Esophagus (tissue), 2 donors: Measurements from ENCODE around the gene ZNF562. TPM values are rescaled to one million over a fixed set of nuclear protein-coding genes. Genes with fewer than 3 reads are reported as not detected.
A peak's percentile ranks its signal among the peaks of the same experiment; 100 is the strongest.
"Not testable (repeated sequence)": the region's sequence is repeated elsewhere in the genome, so short reads cannot be mapped to it uniquely, and the experiment has no call there.

Experiments used
- H3K27ac ChIP-seq, 2 donors: one replicate each; pipeline ENCODE4 v1.5.1; 2013; ENCODE audit warnings: low read depth in 2 of 2, mild to moderate bottlenecking in 2 of 2, inconsistent platforms in 1 of 2, low read length in 1 of 2, moderate library complexity in 1 of 2
- H3K27me3 ChIP-seq, 2 donors: one replicate each; pipeline ENCODE4 v1.6.1; 2013; ENCODE audit warnings: low read length in 2 of 2, control low read depth in 1 of 2, mild to moderate bottlenecking in 1 of 2; ENCODE audit not compliant: insufficient read depth in 2 of 2, control insufficient read depth in 1 of 2
- H3K36me3 ChIP-seq, 2 donors: one replicate each; pipeline ENCODE4 v1.6.1; 2013; ENCODE audit warnings: low read length in 1 of 2; ENCODE audit not compliant: control insufficient read depth in 2 of 2, insufficient read depth in 2 of 2
- H3K4me1 ChIP-seq, 2 donors: one replicate each; pipeline ENCODE4 v1.6.1; 2013; ENCODE audit warnings: low read length in 1 of 2; ENCODE audit not compliant: control insufficient read depth in 2 of 2, insufficient read depth in 2 of 2
- H3K4me3 ChIP-seq, 2 donors: one replicate each; pipeline ENCODE4 v1.5.1; 2013; ENCODE audit warnings: low read length in 2 of 2, mild to moderate bottlenecking in 2 of 2, low read depth in 1 of 2, moderate library complexity in 1 of 2
- H3K9me3 ChIP-seq, 2 donors: one replicate each; pipeline ENCODE4 v1.6.1; 2013; ENCODE audit warnings: mild to moderate bottlenecking in 2 of 2, low read depth in 1 of 2, low read length in 1 of 2, moderate library complexity in 1 of 2; ENCODE audit not compliant: control insufficient read depth in 2 of 2, insufficient read depth in 1 of 2
- WGBS, 2 donors: extraction: QIAGEN DNeasy Blood & Tissue Kit; methylation state at CpG; one replicate each; pipeline ENCODE4 v1.1.7; 2013; 5-methylcytosine and 5-hydroxymethylcytosine counted together
- polyA plus RNA-seq, 2 donors: library from polyadenylated mRNA; stranded (reverse); fragments of 200-250 nt; gene quantifications; one replicate each; pipeline ENCODE4 v1.2.3, GENCODE V29; 2013
- donor health status: healthy with polysubstance abuse.
- donor health status: Bipolar disorder and iron deficiency.

Gene ZNF562
- polyA plus RNA-seq, 2 donors = 11.2 to 14.2 TPM

- not testable (repeated sequence) for H3K27ac ChIP-seq, H3K27me3 ChIP-seq, H3K4me3 ChIP-seq, H3K36me3 ChIP-seq, H3K4me1 ChIP-seq, H3K9me3 ChIP-seq
- WGBS, 2 donors = 72 to 80% methylated on average over 4 of the region's 4 CpGs
Observed at GRCh38 chr19:9690301-9690700, 15.4 kb upstream of the ZNF562 start.

GRCh38 chr19:9679996-9680395, 5.1 kb upstream of the ZNF562 start:
- not testable (repeated sequence) for H3K4me3 ChIP-seq, H3K9me3 ChIP-seq, H3K27me3 ChIP-seq, H3K27ac ChIP-seq, H3K36me3 ChIP-seq, H3K4me1 ChIP-seq
- 93 to 94% methylated on average over 23 to 30 of the region's 30 CpGs for WGBS, 2 donors

- 54 to 55% methylated on average over 20 of the region's 20 CpGs for WGBS, 2 donors
- not testable (repeated sequence) for H3K4me1 ChIP-seq, H3K27me3 ChIP-seq, H3K36me3 ChIP-seq
- Histone ChIP-seq H3K9me3 (peaks cover 0 to 10% of the 10 kb centered on the region in 2 donors), H3K27ac (peak overlapping the region; percentile 95 to 100), H3K4me3 (peak overlapping the region; percentile 71 to 79)
Observed at GRCh38 chr19:9675358-9675901, 530 bp upstream of the ZNF562 start.

- H3K27ac ChIP-seq = peak overlapping the region; percentile 95 to 100
- H3K4me3 ChIP-seq = peak overlapping the region; percentile 71 to 79
- WGBS, 2 donors = 23 to 26% methylated on average over 13 of the region's 13 CpGs
- H3K9me3 ChIP-seq = peaks cover 0 to 10% of the 10 kb centered on the region in 2 donors
- H3K27me3 ChIP-seq = no peaks in the 10 kb centered on the region
- no peaks in the 10 kb centered on the region for H3K4me1 ChIP-seq
- peaks cover 8% of the 10 kb centered on the region in 2 donors for H3K36me3 ChIP-seq
Observed at GRCh38 chr19:9673912-9674662, 813 bp downstream of the ZNF562 start.

GRCh38 chr19:9672893-9673292, 2.0 kb downstream of the ZNF562 start:
- Histone ChIP-seq H3K4me3 (peak overlapping the region in 1 of 2 donors; percentile 23), H3K9me3 (peaks cover 0 to 10% of the 10 kb centered on the region in 2 donors), H3K36me3 (peaks cover 8% of the 10 kb centered on the region in 2 donors), H3K27ac (peak overlapping the region; percentile 36 to 73), H3K27me3 (no peaks in the 10 kb centered on the region), H3K4me1 (no peaks in the 10 kb centered on the region)
- 91 to 94% methylated on average over 4 of the region's 4 CpGs for WGBS, 2 donors

GRCh38 chr19:9671655-9672054, 3.2 kb downstream of the ZNF562 start:
- H3K4me3 ChIP-seq = peak overlapping the region in 1 of 2 donors; percentile 1
- H3K36me3 ChIP-seq = peaks cover 8% of the 10 kb centered on the region in 2 donors
- H3K4me1 ChIP-seq = no peaks in the 10 kb centered on the region
- no peak overlapping the region for H3K27ac ChIP-seq
- WGBS, 2 donors = 94 to 96% methylated on average over 3 of the region's 3 CpGs
- peaks cover 0 to 10% of the 10 kb centered on the region in 2 donors for H3K9me3 ChIP-seq
- no peaks in the 10 kb centered on the region for H3K27me3 ChIP-seq

- peaks cover 8 to 10% of the 10 kb centered on the region in 2 donors for H3K36me3 ChIP-seq
- H3K27ac ChIP-seq = no peak overlapping the region
- 97% methylated on average over 2 of the region's 2 CpGs for WGBS, 2 donors
- no peaks in the 10 kb centered on the region for H3K27me3 ChIP-seq
- no peak overlapping the region for H3K4me3 ChIP-seq
- no peaks in the 10 kb centered on the region for H3K4me1 ChIP-seq
- peaks cover 0 to 10% of the 10 kb centered on the region in 2 donors for H3K9me3 ChIP-seq
Observed at GRCh38 chr19:9668544-9668943, 6.4 kb downstream of the ZNF562 start.

- Histone ChIP-seq H3K36me3 (peaks cover 8 to 11% of the 10 kb centered on the region in 2 donors), H3K27me3 (no peaks in the 10 kb centered on the region), H3K4me3 (no peak overlapping the region), H3K4me1 (no peaks in the 10 kb centered on the region), H3K9me3 (peaks cover 0 to 6% of the 10 kb centered on the region in 2 donors), H3K27ac (no peak overlapping the region)
- WGBS, 2 donors = 86% methylated on average over 3 of the region's 3 CpGs
Observed at GRCh38 chr19:9667898-9668297, 7.0 kb downstream of the ZNF562 start.

GRCh38 chr19:9658769-9659168, 16.1 kb downstream of the ZNF562 start:
- Histone ChIP-seq H3K4me1 (no peaks in the 10 kb centered on the region), H3K9me3 (peaks cover 2 to 8% of the 10 kb centered on the region in 2 donors), H3K4me3 (no peak overlapping the region), H3K36me3 (peaks cover 18 to 23% of the 10 kb centered on the region in 2 donors), H3K27me3 (no peaks in the 10 kb centered on the region), H3K27ac (no peak overlapping the region)
- 89 to 94% methylated on average over 2 of the region's 2 CpGs for WGBS, 2 donors
